Hypothalamus (tissue), 51 donors: ENCODE data around the gene IFNE.
A peak's percentile ranks its signal among the peaks of the same experiment; 100 is the strongest.
"Not testable (repeated sequence)": the region's sequence is repeated elsewhere in the genome, so short reads cannot be mapped to it uniquely, and the experiment has no call there.

ENCODE experiments used
- DNase-seq, 51 donors: peaks; one replicate each; lab custom pipeline; 2025; lab: John Stamatoyannopoulos, UW

Gene IFNE

GRCh38 chr9:21499912-21500311 is 17.8 kb upstream of the IFNE start:
- no peak for DNase-seq

- no peak for DNase-seq
Observed at GRCh38 chr9:21491756-21492155, 9.6 kb upstream of the IFNE start.

GRCh38 chr9:21481470-21482056 is 550 bp downstream of the IFNE start:
- DNase-seq, result peak in 1 of 51 donors; percentile 4

- DNase-seq, result peak in 1 of 51 donors; percentile 3
Observed at GRCh38 chr9:21479152-21479702, 2.9 kb downstream of the IFNE start.

- no peak for DNase-seq
Observed at GRCh38 chr9:21477466-21477865, 4.6 kb downstream of the IFNE start.

- DNase-seq, result no peak
Observed at GRCh38 chr9:21473236-21473635, 8.9 kb downstream of the IFNE start.

- DNase-seq, result no peak
Observed at GRCh38 chr9:21470126-21470525, 12.0 kb downstream of the IFNE start.

GRCh38 chr9:21465859-21466518 is 16.1 kb downstream of the IFNE start:
- no peak for DNase-seq

GRCh38 chr9:21465138-21465537 is 17.0 kb downstream of the IFNE start:
- no peak for DNase-seq

- no peak for DNase-seq
Observed at GRCh38 chr9:21461377-21461776, 20.7 kb downstream of the IFNE start.

GRCh38 chr9:21455320-21455719 is 26.8 kb downstream of the IFNE start:
- peak in 9 of 51 donors; percentile 2 to 22 (median 9) for DNase-seq

- no peak for DNase-seq
Observed at GRCh38 chr9:21454149-21454548, 28.0 kb downstream of the IFNE start.

- DNase-seq, result no peak
Observed at GRCh38 chr9:21452681-21453080, 29.4 kb downstream of the IFNE start.

GRCh38 chr9:21450733-21451394 is 31.2 kb downstream of the IFNE start:
- no peak for DNase-seq

- DNase-seq, result not testable (repeated sequence)
Observed at GRCh38 chr9:21449312-21449711, 32.8 kb downstream of the IFNE start.

- no peak for DNase-seq
Observed at GRCh38 chr9:21443849-21444625, 38.1 kb downstream of the IFNE start.

- DNase-seq, result no peak
Observed at GRCh38 chr9:21440139-21440538, 42.0 kb downstream of the IFNE start, which contains the start of gene IFNA1. Gene IFNA1, plus strand, starts transcription at chr9:21440439. Its CDS starts 69 bp downstream, at chr9:21440508.

- DNase-seq, result not testable (repeated sequence)
Observed at GRCh38 chr9:21435015-21435383, 47.1 kb downstream of the IFNE start.

GRCh38 chr9:21434202-21435014 is 47.7 kb downstream of the IFNE start:
- peak in 23 of 51 donors; percentile 0 to 64 (median 12) for DNase-seq
